ENCODE measurements around the gene DMAC1. TPM values are rescaled to one million over a fixed set of nuclear protein-coding genes. Genes with fewer than 3 reads are reported as not detected.

DMAC1 gene
- total RNA-seq, 1 experiment from 2014 or later: 72.7 TPM

- H3K4me1 Mint-ChIP-seq: no peaks in the 10 kb centered on the region
- H3K36me3 Mint-ChIP-seq (ENCODE audit: insufficient read depth in 1 of 3, low read depth in 3 of 3): peaks cover 0 to 7% (median 0%) of the 10 kb centered on the region in 3 experiments; a peak in 3 of 7 replicates
- Histone ChIP-seq H4K91ac (ENCODE audit: insufficient read length, low read depth, low read length) (no peak overlapping the region), H3K9me3 (ENCODE audit: control insufficient read depth, low read depth, low read length) (no peaks in the 10 kb centered on the region), H2BK20ac (ENCODE audit: low read depth, low read length, poor library complexity, severe bottlenecking) (no peak overlapping the region), H3K23me2 (ENCODE audit: insufficient read length, low read depth, low read length, poor library complexity, severe bottlenecking) (no peaks in the 10 kb centered on the region), H4K5ac (ENCODE audit: insufficient read length, low read depth, low read length) (no peak overlapping the region), H3K79me1 (ENCODE audit: insufficient read depth, low read depth, low read length, poor library complexity, severe bottlenecking) (no peaks in the 10 kb centered on the region), H2AFZ (ENCODE audit: low read length) (no peak overlapping the region), H3K23ac (ENCODE audit: insufficient read length, low read depth, low read length) (no peak overlapping the region), H3T11ph (ENCODE audit: low read length) (no peak overlapping the region), H3K56ac (ENCODE audit: insufficient read length, low read depth, low read length) (no peak overlapping the region), H4K20me1 (ENCODE audit: control insufficient read depth, insufficient read depth, insufficient read length) (no peaks in the 10 kb centered on the region), H3K4me1 (ENCODE audit: insufficient read depth, low read length) (no peaks in the 10 kb centered on the region), H3K4ac (ENCODE audit: low read depth, low read length) (no peak overlapping the region), H4K8ac (replicated peaks; ENCODE audit: insufficient read length, low read depth, low read length) (no peak overlapping the region), H3K27ac (ENCODE audit: insufficient read length, low read depth, low read length) (no peak overlapping the region), H2BK120ac (ENCODE audit: low read depth, low read length, poor library complexity, severe bottlenecking) (no peak overlapping the region), H2AK5ac (ENCODE audit: insufficient read length, low read length) (no peak overlapping the region), H3K27me3 (ENCODE audit: insufficient read depth, low read length) (no peaks in the 10 kb centered on the region), H3K79me2 (ENCODE audit: insufficient read depth, low read length) (no peaks in the 10 kb centered on the region), H3K18ac (ENCODE audit: insufficient read length, low read depth, low read length) (no peak overlapping the region), H2BK5ac (ENCODE audit: insufficient read length, low read length) (no peak overlapping the region), H3K14ac (ENCODE audit: insufficient read depth, low read length) (no peak overlapping the region), H3K4me2 (ENCODE audit: insufficient read depth, insufficient read length, low read length) (no peak overlapping the region), H3K9ac (ENCODE audit: extremely low read depth, insufficient read length, low read length) (no peak overlapping the region), H2BK15ac (ENCODE audit: low read depth, low read length) (no peak overlapping the region), H2BK12ac (ENCODE audit: insufficient read length, low read depth, low read length) (no peak overlapping the region)
- no peaks in the 10 kb centered on the region for H3K27me3 Mint-ChIP-seq (ENCODE audit: low read depth)
- H3K9me3 Mint-ChIP-seq: peaks cover 6 to 9% of the 10 kb centered on the region in 2 experiments; a peak in 2 of 5 replicates
- TF ChIP-seq CTCF (conservative IDR thresholded peaks at IDR 0.05): no peak
- H3K27ac Mint-ChIP-seq: no peak overlapping the region
- DNase-seq: no peak
- no peak overlapping the region for H3K4me3 Mint-ChIP-seq
- WGBS (ENCODE audit: extremely low coverage, insufficient read length, low lambda C conversion rate): no CpG with 5 or more reads among the region's 3 CpGs
Measured at GRCh38 chr9:7762600-7762999, 37.0 kb downstream of the DMAC1 start.

Data from H9 (cell line).